Liver (tissue), 9 donors: ENCODE data around the gene COL9A1. TPM values are rescaled to one million over a fixed set of nuclear protein-coding genes. Genes with fewer than 3 reads are reported as not detected.

ENCODE experiments used
- DNase-seq: peaks from one replicate; pipeline ENCODE4 v3.0.0-alpha.2; 2017; ENCODE audit warnings: low spot score
- H3K27ac ChIP-seq, 2 donors: one replicate each; pipeline ENCODE4 v1.7.0; 2013; ENCODE audit warnings: inconsistent platforms in 2 of 2, low read length in 2 of 2, control low read depth in 1 of 2, low read depth in 1 of 2, mild to moderate bottlenecking in 1 of 2
- H3K27me3 ChIP-seq, 4 donors: one replicate each; pipeline versions ENCODE4 v1.6.1 to v1.7.0; 2013; ENCODE audit warnings: low read length in 3 of 4, inconsistent platforms in 1 of 4, mild to moderate bottlenecking in 1 of 4, moderate library complexity in 1 of 4; ENCODE audit not compliant: control insufficient read depth in 4 of 4, insufficient read depth in 4 of 4
- H3K36me3 ChIP-seq, 4 donors: one replicate each; pipeline versions ENCODE4 v1.6.1 to v1.7.0; 2013; ENCODE audit warnings: low read length in 3 of 4, mild to moderate bottlenecking in 3 of 4, low read depth in 1 of 4, moderate library complexity in 1 of 4; ENCODE audit not compliant: control insufficient read depth in 4 of 4, insufficient read depth in 3 of 4
- H3K4me1 ChIP-seq, 4 donors: one replicate each; pipeline versions ENCODE4 v1.6.1 to v1.7.0; 2013; ENCODE audit warnings: low read length in 3 of 4, mild to moderate bottlenecking in 3 of 4, moderate library complexity in 1 of 4; ENCODE audit not compliant: control insufficient read depth in 4 of 4, insufficient read depth in 4 of 4
- H3K4me3 ChIP-seq, 3 donors: one replicate each; pipeline versions ENCODE4 v1.6.1 to v1.7.0; 2013; ENCODE audit warnings: low read length in 3 of 3, control low read depth in 1 of 3, low read depth in 1 of 3, mild to moderate bottlenecking in 1 of 3
- H3K9ac ChIP-seq, 2 donors: one replicate each; pipeline ENCODE4 v1.7.0; 2013; ENCODE audit warnings: low read length in 2 of 2, mild to moderate bottlenecking in 2 of 2, moderate library complexity in 2 of 2, control low read depth in 1 of 2, low read depth in 1 of 2
- H3K9me3 ChIP-seq, 4 donors: one replicate each; pipeline versions ENCODE4 v1.6.1 to v1.7.0; 2013; ENCODE audit warnings: low read length in 3 of 4; ENCODE audit not compliant: control insufficient read depth in 4 of 4
- EGR1 ChIP-seq, 2 donors: IDR thresholded peaks; 2 replicates each; pipeline ENCODE4 v1.6.1; 2016 to 2018; ENCODE audit warnings: antibody characterized with exemption in 2 of 2, low read depth in 2 of 2
- FOXA1 ChIP-seq: IDR thresholded peaks from 2 replicates; pipeline ENCODE4 v1.6.1; 2016; ENCODE audit warnings: antibody characterized with exemption
- FOXA2 ChIP-seq: IDR thresholded peaks from 2 replicates; pipeline ENCODE4 v1.6.1; 2016; ENCODE audit warnings: antibody characterized with exemption
- GABPA ChIP-seq, 2 donors: IDR thresholded peaks in 1 of 2; conservative IDR thresholded peaks in 1 of 2; 2 replicates each; pipeline ENCODE4 v1.6.1; 2016; ENCODE audit warnings: antibody characterized with exemption in 2 of 2, mild to moderate bottlenecking in 1 of 2, moderate library complexity in 1 of 2
- HNF4A ChIP-seq, 2 donors: conservative IDR thresholded peaks; 2 replicates each; pipeline ENCODE4 v1.6.1; 2016; ENCODE audit warnings: antibody characterized with exemption in 2 of 2, mild to moderate bottlenecking in 2 of 2
- HNF4G ChIP-seq: IDR thresholded peaks from 2 replicates; pipeline ENCODE4 v1.6.1; 2016; ENCODE audit warnings: antibody characterized with exemption
- JUND ChIP-seq, 2 donors: IDR thresholded peaks; 2 replicates each; pipeline ENCODE4 v1.6.1; 2016; ENCODE audit warnings: antibody characterized with exemption in 2 of 2
- NR2F2 ChIP-seq: IDR thresholded peaks from 2 replicates; pipeline ENCODE4 v1.6.1; 2016; ENCODE audit warnings: antibody characterized with exemption
- RAD21 ChIP-seq, 2 donors: IDR thresholded peaks; 2 replicates each; pipeline ENCODE4 v1.6.1; 2016; ENCODE audit warnings: antibody characterized with exemption in 2 of 2, mild to moderate bottlenecking in 2 of 2
- RXRA ChIP-seq, 2 donors: IDR thresholded peaks; 2 replicates each; pipeline ENCODE4 v1.6.1; 2017 to 2018; ENCODE audit warnings: antibody characterized with exemption in 2 of 2, mild to moderate bottlenecking in 1 of 2
- SP1 ChIP-seq: IDR thresholded peaks from 2 replicates; pipeline ENCODE4 v1.6.1; 2018; ENCODE audit warnings: antibody characterized with exemption, mild to moderate bottlenecking
- TAF1 ChIP-seq: conservative IDR thresholded peaks from 2 replicates; pipeline ENCODE4 v1.6.1; 2016; ENCODE audit warnings: antibody characterized with exemption, mild to moderate bottlenecking
- YY1 ChIP-seq: IDR thresholded peaks from 2 replicates; pipeline ENCODE4 v1.6.1; 2016; ENCODE audit warnings: antibody characterized with exemption, mild to moderate bottlenecking
- WGBS: extraction: QIAGEN DNeasy Blood & Tissue Kit; methylation state at CpG from one replicate; pipeline ENCODE4 v1.1.7; 2013; 5-methylcytosine and 5-hydroxymethylcytosine counted together
- polyA plus RNA-seq, 2 donors: library from polyadenylated mRNA; stranded (reverse) in 1 of 2; unstranded in 1 of 2; fragments of 200-250 nt in 1 of 2; fragments of >200 nt in 1 of 2; fragmentation: Nextera tagmentation in 1 of 2; extraction: Ambion mirVana in 1 of 2; gene quantifications; one replicate each; pipeline versions ENCODE4 v1.2.1 to v1.2.3, GENCODE V29; 2013 to 2015
- total RNA-seq, 2 donors: library from RNA; depleted of rRNA; stranded (reverse); fragments of >200 nt; gene quantifications; one replicate each; pipeline ENCODE4 v1.2.3, GENCODE V29; 2014
- TF ChIP-seq, protein P1 (sequence below): IDR thresholded peaks from 2 replicates; pipeline ENCODE4 v1.6.1; 2016; ENCODE audit warnings: antibody characterized with exemption
- TF ChIP-seq, protein P2 (sequence below): fragments of 150-350 bp; IDR thresholded peaks from 2 replicates; pipeline ENCODE4 v1.5.1; 2017; ENCODE audit warnings: improper control_type of control experiment, low read depth, low read length; ENCODE audit not compliant: missing input control
- TF ChIP-seq, protein P3 (sequence below): IDR thresholded peaks from 2 replicates; pipeline ENCODE4 v1.6.1; 2016; ENCODE audit warnings: antibody characterized with exemption
- TF ChIP-seq, protein P4 (sequence below): IDR thresholded peaks from 2 replicates; pipeline ENCODE4 v1.6.1; 2016; ENCODE audit warnings: antibody characterized with exemption
- TF ChIP-seq, protein P5 (sequence below): IDR thresholded peaks from 2 replicates; pipeline ENCODE4 v1.6.1; 2016; ENCODE audit warnings: antibody characterized with exemption, mild to moderate bottlenecking
- donor health status: healthy.
- donor health status: healthy.
- donor health status: healthy.
- donor health status: healthy.
- donor health status: healthy.

COL9A1 gene
- total and polyA plus RNA-seq, 4 donors: 0.01 to 1.4 TPM; not detected in 2

DNA sequence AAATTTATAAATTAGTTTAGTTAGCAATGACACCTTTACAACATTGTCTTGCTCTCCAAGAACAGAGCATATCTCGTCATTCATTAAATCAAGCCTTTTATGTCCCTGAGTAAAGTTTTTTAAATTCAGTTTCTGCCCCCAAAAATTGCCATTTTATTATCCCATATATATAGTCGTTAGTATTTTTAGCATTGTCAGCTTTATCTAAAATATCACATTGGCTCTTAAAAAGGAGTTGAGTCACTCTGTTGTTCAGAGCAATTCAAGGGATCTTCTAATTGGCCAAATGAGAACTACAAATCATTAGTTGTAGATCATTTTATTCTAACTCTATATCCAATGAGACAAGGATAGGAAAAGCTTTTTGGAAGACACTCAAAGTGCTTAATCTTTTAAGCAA lies 127.1 kb downstream of the COL9A1 start:
- DNase-seq: no peak
- H3K9me3 ChIP-seq: peaks cover 0 to 3% (median under 1%) of the 10 kb centered on the region in 4 donors
- no peaks in the 10 kb centered on the region for H3K36me3 ChIP-seq
- H3K9ac ChIP-seq: no peak overlapping the region
- no peaks in the 10 kb centered on the region for H3K27me3 ChIP-seq
- H3K4me3 ChIP-seq: no peak overlapping the region
- WGBS: 68% methylated on average over 2 of the region's 2 CpGs
- no peaks in the 10 kb centered on the region for H3K4me1 ChIP-seq
- no peak overlapping the region for H3K27ac ChIP-seq
- no peak for TF ChIP-seq RAD21 (IDR thresholded peaks at IDR 0.05)
- TF ChIP-seq HNF4A (conservative IDR thresholded peaks at IDR 0.05): no peak
- TF ChIP-seq JUND (IDR thresholded peaks at IDR 0.05): no peak
- no peak for TF ChIP-seq FOXA2

DNA sequence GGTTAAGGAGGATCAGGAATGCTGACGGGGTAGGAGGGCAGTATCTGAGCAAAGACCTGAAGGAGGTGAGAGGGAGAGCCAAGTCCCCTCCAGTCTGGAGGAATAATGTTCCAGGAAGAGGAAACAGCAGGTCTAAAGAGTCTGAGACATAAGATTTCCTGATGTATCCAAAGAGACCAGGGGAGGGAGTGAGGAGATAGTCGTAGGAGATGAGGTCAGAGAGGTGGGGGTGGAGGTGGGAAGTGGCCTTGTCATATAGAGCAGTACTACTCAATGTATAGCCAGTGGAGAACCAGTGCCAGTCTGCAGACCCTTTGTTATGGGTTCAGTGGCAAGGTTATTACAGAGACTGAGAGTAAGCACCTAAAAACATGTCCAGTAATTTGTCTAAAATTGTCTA lies 130.6 kb downstream of the COL9A1 start:
- Histone ChIP-seq H3K4me3 (no peak overlapping the region), H3K9ac (no peak overlapping the region), H3K4me1 (no peaks in the 10 kb centered on the region), H3K27ac (no peak overlapping the region), H3K36me3 (no peaks in the 10 kb centered on the region), H3K9me3 (no peaks in the 10 kb centered on the region), H3K27me3 (no peaks in the 10 kb centered on the region)
- TF ChIP-seq, protein P1, sequence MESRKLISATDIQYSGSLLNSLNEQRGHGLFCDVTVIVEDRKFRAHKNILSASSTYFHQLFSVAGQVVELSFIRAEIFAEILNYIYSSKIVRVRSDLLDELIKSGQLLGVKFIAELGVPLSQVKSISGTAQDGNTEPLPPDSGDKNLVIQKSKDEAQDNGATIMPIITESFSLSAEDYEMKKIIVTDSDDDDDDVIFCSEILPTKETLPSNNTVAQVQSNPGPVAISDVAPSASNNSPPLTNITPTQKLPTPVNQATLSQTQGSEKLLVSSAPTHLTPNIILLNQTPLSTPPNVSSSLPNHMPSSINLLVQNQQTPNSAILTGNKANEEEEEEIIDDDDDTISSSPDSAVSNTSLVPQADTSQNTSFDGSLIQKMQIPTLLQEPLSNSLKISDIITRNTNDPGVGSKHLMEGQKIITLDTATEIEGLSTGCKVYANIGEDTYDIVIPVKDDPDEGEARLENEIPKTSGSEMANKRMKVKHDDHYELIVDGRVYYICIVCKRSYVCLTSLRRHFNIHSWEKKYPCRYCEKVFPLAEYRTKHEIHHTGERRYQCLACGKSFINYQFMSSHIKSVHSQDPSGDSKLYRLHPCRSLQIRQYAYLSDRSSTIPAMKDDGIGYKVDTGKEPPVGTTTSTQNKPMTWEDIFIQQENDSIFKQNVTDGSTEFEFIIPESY: no peak
- TF ChIP-seq TAF1: no peak
- TF ChIP-seq RAD21 (IDR thresholded peaks at IDR 0.05): no peak
- TF ChIP-seq, protein P2, sequence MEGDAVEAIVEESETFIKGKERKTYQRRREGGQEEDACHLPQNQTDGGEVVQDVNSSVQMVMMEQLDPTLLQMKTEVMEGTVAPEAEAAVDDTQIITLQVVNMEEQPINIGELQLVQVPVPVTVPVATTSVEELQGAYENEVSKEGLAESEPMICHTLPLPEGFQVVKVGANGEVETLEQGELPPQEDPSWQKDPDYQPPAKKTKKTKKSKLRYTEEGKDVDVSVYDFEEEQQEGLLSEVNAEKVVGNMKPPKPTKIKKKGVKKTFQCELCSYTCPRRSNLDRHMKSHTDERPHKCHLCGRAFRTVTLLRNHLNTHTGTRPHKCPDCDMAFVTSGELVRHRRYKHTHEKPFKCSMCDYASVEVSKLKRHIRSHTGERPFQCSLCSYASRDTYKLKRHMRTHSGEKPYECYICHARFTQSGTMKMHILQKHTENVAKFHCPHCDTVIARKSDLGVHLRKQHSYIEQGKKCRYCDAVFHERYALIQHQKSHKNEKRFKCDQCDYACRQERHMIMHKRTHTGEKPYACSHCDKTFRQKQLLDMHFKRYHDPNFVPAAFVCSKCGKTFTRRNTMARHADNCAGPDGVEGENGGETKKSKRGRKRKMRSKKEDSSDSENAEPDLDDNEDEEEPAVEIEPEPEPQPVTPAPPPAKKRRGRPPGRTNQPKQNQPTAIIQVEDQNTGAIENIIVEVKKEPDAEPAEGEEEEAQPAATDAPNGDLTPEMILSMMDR: no peak
- TF ChIP-seq RXRA (IDR thresholded peaks at IDR 0.05): no peak
- TF ChIP-seq HNF4A (conservative IDR thresholded peaks at IDR 0.05): no peak
- TF ChIP-seq, protein P3, sequence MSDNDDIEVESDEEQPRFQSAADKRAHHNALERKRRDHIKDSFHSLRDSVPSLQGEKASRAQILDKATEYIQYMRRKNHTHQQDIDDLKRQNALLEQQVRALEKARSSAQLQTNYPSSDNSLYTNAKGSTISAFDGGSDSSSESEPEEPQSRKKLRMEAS: no peak
- no peak for TF ChIP-seq FOXA2
- TF ChIP-seq FOXA1: no peak
- no peak for TF ChIP-seq YY1
- no peak for TF ChIP-seq HNF4G
- no peak for TF ChIP-seq JUND (IDR thresholded peaks at IDR 0.05)
- no peak for TF ChIP-seq NR2F2
- TF ChIP-seq GABPA (IDR thresholded peaks at IDR 0.05 in 1 of 2, conservative IDR thresholded peaks at IDR 0.05 in 1 of 2): no peak
- TF ChIP-seq, protein P4, sequence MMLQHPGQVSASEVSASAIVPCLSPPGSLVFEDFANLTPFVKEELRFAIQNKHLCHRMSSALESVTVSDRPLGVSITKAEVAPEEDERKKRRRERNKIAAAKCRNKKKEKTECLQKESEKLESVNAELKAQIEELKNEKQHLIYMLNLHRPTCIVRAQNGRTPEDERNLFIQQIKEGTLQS: no peak
- no peak for TF ChIP-seq SP1
- TF ChIP-seq EGR1 (IDR thresholded peaks at IDR 0.05; ENCODE audit: low read depth in 2 of 2): no peak
- TF ChIP-seq, protein P5, sequence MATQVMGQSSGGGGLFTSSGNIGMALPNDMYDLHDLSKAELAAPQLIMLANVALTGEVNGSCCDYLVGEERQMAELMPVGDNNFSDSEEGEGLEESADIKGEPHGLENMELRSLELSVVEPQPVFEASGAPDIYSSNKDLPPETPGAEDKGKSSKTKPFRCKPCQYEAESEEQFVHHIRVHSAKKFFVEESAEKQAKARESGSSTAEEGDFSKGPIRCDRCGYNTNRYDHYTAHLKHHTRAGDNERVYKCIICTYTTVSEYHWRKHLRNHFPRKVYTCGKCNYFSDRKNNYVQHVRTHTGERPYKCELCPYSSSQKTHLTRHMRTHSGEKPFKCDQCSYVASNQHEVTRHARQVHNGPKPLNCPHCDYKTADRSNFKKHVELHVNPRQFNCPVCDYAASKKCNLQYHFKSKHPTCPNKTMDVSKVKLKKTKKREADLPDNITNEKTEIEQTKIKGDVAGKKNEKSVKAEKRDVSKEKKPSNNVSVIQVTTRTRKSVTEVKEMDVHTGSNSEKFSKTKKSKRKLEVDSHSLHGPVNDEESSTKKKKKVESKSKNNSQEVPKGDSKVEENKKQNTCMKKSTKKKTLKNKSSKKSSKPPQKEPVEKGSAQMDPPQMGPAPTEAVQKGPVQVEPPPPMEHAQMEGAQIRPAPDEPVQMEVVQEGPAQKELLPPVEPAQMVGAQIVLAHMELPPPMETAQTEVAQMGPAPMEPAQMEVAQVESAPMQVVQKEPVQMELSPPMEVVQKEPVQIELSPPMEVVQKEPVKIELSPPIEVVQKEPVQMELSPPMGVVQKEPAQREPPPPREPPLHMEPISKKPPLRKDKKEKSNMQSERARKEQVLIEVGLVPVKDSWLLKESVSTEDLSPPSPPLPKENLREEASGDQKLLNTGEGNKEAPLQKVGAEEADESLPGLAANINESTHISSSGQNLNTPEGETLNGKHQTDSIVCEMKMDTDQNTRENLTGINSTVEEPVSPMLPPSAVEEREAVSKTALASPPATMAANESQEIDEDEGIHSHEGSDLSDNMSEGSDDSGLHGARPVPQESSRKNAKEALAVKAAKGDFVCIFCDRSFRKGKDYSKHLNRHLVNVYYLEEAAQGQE: no peak
- 59% methylated on average over 2 of the region's 2 CpGs for WGBS
- DNase-seq: no peak
